ENCODE results near the gene RAB4B.

The RAB4B gene

DNA sequence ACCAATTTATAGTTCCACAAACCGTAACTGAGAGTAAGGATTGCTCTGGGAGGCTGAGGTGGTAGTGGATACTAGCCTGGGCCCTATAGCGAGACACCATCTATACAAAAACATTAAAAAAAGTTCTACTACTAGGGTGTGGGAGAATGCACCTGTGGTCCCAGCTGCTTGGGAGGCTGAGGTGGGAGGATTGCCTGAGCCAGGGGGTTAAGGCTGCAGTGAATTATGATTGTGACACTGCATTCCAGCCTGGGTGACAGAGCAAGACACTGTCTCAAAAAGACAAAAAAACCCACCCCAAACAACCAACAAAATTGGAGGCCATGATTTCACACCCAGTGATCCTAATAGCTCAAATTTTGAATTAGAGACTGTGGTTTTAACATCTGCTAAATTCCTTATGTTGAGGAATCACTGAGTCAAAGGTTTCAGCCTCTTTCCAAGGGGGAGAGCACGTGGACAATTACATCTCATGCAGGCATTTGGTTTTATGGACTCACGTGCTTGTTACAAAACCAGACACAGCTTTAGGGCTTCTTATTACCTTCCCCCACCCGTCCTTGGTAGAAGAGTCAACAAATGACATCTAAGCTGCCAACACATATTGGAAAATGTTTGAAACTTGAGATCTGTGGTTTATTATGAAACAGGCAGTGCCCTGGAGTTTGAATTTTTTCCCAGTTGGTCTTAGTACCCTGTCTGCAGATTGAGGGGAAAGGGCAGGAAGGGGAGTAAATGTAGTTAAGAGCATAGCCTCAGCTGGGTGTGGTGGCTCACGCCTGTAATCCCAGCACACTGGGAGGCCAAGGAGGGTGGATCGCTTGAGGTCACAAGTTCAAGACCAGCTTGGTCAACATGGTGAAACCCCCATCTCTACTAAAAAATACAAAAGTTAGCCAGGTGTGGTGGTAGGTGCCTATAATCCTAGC, 53.7 kb downstream of the RAB4B start (continued):
- TF ChIP-seq ZNF292 (tag by site-specific recombination; IDR thresholded peaks at IDR 0.05; ENCODE audit: borderline replicate concordance, low read depth) (no peak), ZNF76 (tag by site-specific recombination; IDR thresholded peaks at IDR 0.05; ENCODE audit: borderline replicate concordance, low read depth) (peak; percentile 75), ZNF548 (tag by site-specific recombination; IDR thresholded peaks at IDR 0.05) (no peak), ZNF621 (tag by site-specific recombination; IDR thresholded peaks at IDR 0.05) (no peak), ZNF670 (tag by site-specific recombination; IDR thresholded peaks at IDR 0.05; ENCODE audit: low read depth) (no peak), ZSCAN30 (tag by site-specific recombination; IDR thresholded peaks at IDR 0.05) (peak; percentile 98), ZNF843 (tag by site-specific recombination; IDR thresholded peaks at IDR 0.05) (peak; percentile 98), ZNF645 (tag by site-specific recombination; IDR thresholded peaks at IDR 0.05) (no peak), ZBTB10 (tag by site-specific recombination; IDR thresholded peaks at IDR 0.05) (peak; percentile 82), ZNF837 (tag by site-specific recombination; IDR thresholded peaks at IDR 0.05) (no peak), ZNF26 (tag by site-specific recombination; IDR thresholded peaks at IDR 0.05) (no peak), ZNF704 (tag by site-specific recombination; IDR thresholded peaks at IDR 0.05) (no peak), ZXDB (tag by site-specific recombination; IDR thresholded peaks at IDR 0.05) (peak; percentile 99), ZNF221 (tag by site-specific recombination; IDR thresholded peaks at IDR 0.05; ENCODE audit: borderline replicate concordance) (no peak), ZNF354C (tag by site-specific recombination; IDR thresholded peaks at IDR 0.05; ENCODE audit: borderline replicate concordance, low read depth) (peak; percentile 69; the same call in 1 of the 2 replicates), ZNF626 (tag by site-specific recombination; IDR thresholded peaks at IDR 0.05) (no peak), PRDM1 (tag by site-specific recombination; IDR thresholded peaks at IDR 0.05) (no peak), ZNF664 (tag by site-specific recombination; IDR thresholded peaks at IDR 0.05) (peak; percentile 96), ZNF202 (tag by site-specific recombination; IDR thresholded peaks at IDR 0.05; ENCODE audit: borderline replicate concordance) (no peak), ZNF341 (tag by site-specific recombination; IDR thresholded peaks at IDR 0.05; ENCODE audit: low read depth) (peak; percentile 61; the same call in 1 of the 2 replicates), ZNF561 (tag by site-specific recombination; IDR thresholded peaks at IDR 0.05; ENCODE audit: borderline replicate concordance) (peak; percentile 98), ZFP69B (tag by site-specific recombination; IDR thresholded peaks at IDR 0.05) (peak; percentile 88), WT1 (tag by site-specific recombination; IDR thresholded peaks at IDR 0.05) (peak; percentile 99), ZNF324 (tag by site-specific recombination; IDR thresholded peaks at IDR 0.05) (peak; percentile 95), PBX3 (CRISPR knock-in tag; IDR thresholded peaks at IDR 0.05) (no peak), PRDM4 (tag by site-specific recombination; IDR thresholded peaks at IDR 0.05) (peak; percentile 96), ZNF114 (tag by site-specific recombination; IDR thresholded peaks at IDR 0.05) (no peak), GLIS1 (tag by site-specific recombination; IDR thresholded peaks at IDR 0.05) (peak; percentile 92), ZNF391 (tag by site-specific recombination; IDR thresholded peaks at IDR 0.05; ENCODE audit: borderline replicate concordance, low read depth) (peak; percentile 93; the same call in 1 of the 2 replicates)
